Ascending aorta (tissue), 2 donors: ENCODE measurements around the gene HTR5A. TPM values are rescaled to one million over a fixed set of nuclear protein-coding genes. Genes with fewer than 3 reads are reported as not detected.
A peak's percentile ranks its signal among the peaks of the same experiment; 100 is the strongest.

ENCODE experiments used
- DNase-seq, 2 donors: peaks; one replicate each; pipeline ENCODE4 v3.0.0-alpha.2; 2019; ENCODE audit warnings: low spot score in 2 of 2
- H3K27ac ChIP-seq, 2 donors: fragments of 200-600 bp; sonication (generic); one replicate each; pipeline ENCODE4 v1.5.1; 2016 to 2017; ENCODE audit warnings: mild to moderate bottlenecking in 1 of 2
- H3K27me3 ChIP-seq: fragments of 200-600 bp; sonication (generic); one replicate; pipeline ENCODE4 v1.5.1; 2017
- H3K36me3 ChIP-seq, 2 donors: fragments of 200-600 bp; sonication (generic); one replicate each; pipeline ENCODE4 v1.5.1; 2016
- H3K4me1 ChIP-seq, 2 donors: fragments of 200-600 bp; sonication (generic); one replicate each; pipeline ENCODE4 v1.5.1; 2016 to 2017; ENCODE audit warnings: mild to moderate bottlenecking in 1 of 2
- H3K4me3 ChIP-seq, 2 donors: fragments of 200-600 bp; sonication (generic); one replicate each; pipeline ENCODE4 v1.5.1; 2016 to 2017; ENCODE audit warnings: mild to moderate bottlenecking in 1 of 2
- H3K9me3 ChIP-seq, 2 donors: fragments of 200-600 bp; sonication (generic); one replicate each; pipeline ENCODE4 v1.5.1; 2016
- intact Hi-C: fragments of 100-400 bp; cut with DNase I; formaldehyde crosslinking; loops from one replicate; pipeline ENCODE4 v1.15.1; 2023
- total RNA-seq: library from RNA; depleted of rRNA; stranded (reverse); fragments of >200 nt; gene quantifications from one replicate; pipeline ENCODE4 v1.1.0, GENCODE V29; 2016
- TF ChIP-seq, protein P1 (sequence below), 3 experiments: fragments of 200-600 bp in 2 of 3; fragments of 450-650 bp in 1 of 3; sonication (generic) in 2 of 3; IDR thresholded peaks; one replicate each; pipeline ENCODE4 v1.5.1; 2016 to 2019; ENCODE audit warnings: antibody characterized with exemption in 3 of 3, mild to moderate bottlenecking in 1 of 3, moderate library complexity in 1 of 3

HTR5A gene
- total RNA-seq, 1 donor from 2014 or later, result not detected

DNA sequence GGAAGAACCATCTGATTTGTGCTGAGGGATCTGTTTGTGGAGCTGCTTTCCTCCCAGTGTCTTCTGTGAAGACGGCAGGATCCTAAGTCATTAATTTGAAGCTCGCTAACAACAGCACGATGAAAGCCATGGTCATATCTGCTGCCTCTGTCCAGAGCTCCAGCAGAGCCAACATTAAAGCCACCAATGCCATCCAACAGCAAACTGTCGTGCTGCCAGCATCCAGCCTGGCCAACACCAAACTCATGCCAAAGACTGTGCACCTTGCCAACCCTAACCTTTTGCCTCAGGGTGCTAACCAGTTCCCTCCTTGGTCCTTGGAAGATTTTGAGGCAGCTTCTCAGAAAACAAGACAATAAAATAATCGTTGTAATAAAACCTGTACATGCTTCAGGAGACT lies 36.2 kb downstream of the HTR5A start:
- DNase-seq, result peak in 1 of 2 donors; percentile 31
- Histone ChIP-seq H3K4me3 (no peak overlapping the region), H3K27me3 (no peaks in the 10 kb centered on the region), H3K4me1 (no peaks in the 10 kb centered on the region), H3K36me3 (no peaks in the 10 kb centered on the region), H3K9me3 (no peaks in the 10 kb centered on the region), H3K27ac (no peak overlapping the region)
- TF ChIP-seq, protein P1, sequence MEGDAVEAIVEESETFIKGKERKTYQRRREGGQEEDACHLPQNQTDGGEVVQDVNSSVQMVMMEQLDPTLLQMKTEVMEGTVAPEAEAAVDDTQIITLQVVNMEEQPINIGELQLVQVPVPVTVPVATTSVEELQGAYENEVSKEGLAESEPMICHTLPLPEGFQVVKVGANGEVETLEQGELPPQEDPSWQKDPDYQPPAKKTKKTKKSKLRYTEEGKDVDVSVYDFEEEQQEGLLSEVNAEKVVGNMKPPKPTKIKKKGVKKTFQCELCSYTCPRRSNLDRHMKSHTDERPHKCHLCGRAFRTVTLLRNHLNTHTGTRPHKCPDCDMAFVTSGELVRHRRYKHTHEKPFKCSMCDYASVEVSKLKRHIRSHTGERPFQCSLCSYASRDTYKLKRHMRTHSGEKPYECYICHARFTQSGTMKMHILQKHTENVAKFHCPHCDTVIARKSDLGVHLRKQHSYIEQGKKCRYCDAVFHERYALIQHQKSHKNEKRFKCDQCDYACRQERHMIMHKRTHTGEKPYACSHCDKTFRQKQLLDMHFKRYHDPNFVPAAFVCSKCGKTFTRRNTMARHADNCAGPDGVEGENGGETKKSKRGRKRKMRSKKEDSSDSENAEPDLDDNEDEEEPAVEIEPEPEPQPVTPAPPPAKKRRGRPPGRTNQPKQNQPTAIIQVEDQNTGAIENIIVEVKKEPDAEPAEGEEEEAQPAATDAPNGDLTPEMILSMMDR (IDR thresholded peaks at IDR 0.05), result no peak
- intact Hi-C loops, result no loop called here

DNA sequence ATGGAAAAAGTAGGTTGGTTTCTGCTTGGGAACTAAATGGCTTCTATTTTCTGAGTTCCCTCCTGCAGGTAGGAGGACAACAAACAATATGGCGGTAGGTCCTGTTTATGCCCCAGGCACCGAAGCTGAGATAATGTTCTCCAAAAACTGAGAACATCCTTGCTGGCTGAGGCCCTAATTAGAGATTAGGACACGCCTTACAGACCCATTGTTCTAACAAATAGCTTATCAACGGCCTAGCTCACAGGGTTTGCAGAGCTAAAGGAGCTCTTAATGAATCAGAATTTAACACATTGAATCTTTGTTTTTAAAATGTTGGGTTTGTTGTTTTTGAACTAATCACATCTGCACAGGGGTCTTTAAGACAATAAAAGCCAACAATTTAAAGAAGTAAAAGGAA lies 37.0 kb downstream of the HTR5A start:
- no peaks in the 10 kb centered on the region for H3K9me3 ChIP-seq
- DNase-seq, result no peak
- no peak overlapping the region for H3K27ac ChIP-seq
- intact Hi-C loops, result no loop called here
- TF ChIP-seq, protein P1 (IDR thresholded peaks at IDR 0.05), result no peak
- no peaks in the 10 kb centered on the region for H3K4me1 ChIP-seq
- no peak overlapping the region for H3K4me3 ChIP-seq
- H3K36me3 ChIP-seq, result no peaks in the 10 kb centered on the region
- no peaks in the 10 kb centered on the region for H3K27me3 ChIP-seq

DNA sequence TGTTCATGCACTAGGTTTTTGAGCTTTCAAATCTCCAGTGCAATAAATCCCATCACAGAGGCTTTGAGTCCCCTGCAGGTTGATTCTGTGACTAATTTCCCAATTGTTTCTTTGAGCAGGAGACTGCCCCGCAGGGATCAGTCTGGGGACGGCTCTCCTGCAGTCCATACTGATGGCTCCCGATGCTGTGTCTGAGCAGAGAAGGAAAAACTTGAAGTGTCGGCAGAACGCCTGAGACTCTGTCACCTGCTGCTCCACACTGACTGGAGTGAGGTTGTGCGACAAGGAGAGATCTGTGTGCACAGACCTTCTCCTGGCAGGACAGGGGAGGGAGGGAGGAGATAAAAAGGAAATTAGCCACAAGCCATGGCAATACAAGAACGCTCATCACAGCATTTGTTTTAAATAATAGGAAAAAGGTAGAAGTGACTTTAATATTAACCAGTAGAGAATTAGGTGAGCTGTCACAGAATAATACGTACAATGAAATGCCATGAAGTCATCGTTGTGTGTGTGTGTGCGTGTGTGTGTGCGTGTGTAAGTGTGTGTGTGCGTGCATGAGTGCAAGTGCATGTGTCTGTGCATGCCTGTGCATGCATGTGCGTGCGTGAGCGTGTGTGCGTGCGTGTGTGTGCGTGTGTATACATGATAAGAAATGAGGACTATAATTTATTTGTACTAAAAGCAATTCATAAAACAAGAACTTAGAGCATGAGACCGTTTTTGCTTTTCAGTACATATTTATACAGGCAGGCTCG lies 38.2 kb downstream of the HTR5A start:
- Histone ChIP-seq H3K4me3 (no peak overlapping the region), H3K27ac (no peak overlapping the region), H3K4me1 (no peaks in the 10 kb centered on the region), H3K27me3 (no peaks in the 10 kb centered on the region), H3K36me3 (no peaks in the 10 kb centered on the region), H3K9me3 (no peaks in the 10 kb centered on the region)
- DNase-seq, result no peak
- TF ChIP-seq, protein P1 (IDR thresholded peaks at IDR 0.05), result no peak
- intact Hi-C loops, result no loop called here

DNA sequence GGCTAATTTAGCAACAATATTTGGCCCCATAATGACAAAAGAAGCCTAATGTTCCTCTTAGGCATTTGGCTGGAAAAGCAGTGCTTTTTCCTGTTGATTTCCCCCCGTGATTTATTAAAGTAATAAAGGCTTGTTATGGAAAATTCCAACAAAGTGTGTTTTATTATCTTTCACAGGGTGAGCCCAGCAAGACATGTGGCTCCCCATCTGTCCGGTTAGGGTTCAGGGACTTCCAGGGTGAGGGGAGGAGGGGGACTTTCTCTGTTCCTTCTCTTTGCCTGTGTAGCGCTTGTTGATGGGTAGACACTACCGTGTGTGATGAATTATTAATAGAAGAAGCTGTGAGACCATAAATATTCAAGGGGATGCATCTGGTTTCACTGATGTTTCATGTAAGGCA lies 39.0 kb downstream of the HTR5A start:
- DNase-seq, result no peak
- Histone ChIP-seq H3K4me1 (no peaks in the 10 kb centered on the region), H3K4me3 (no peak overlapping the region), H3K27ac (no peak overlapping the region), H3K27me3 (no peaks in the 10 kb centered on the region), H3K9me3 (no peaks in the 10 kb centered on the region), H3K36me3 (no peaks in the 10 kb centered on the region)
- TF ChIP-seq, protein P1 (IDR thresholded peaks at IDR 0.05), result no peak
- intact Hi-C loops, result no loop called here

DNA sequence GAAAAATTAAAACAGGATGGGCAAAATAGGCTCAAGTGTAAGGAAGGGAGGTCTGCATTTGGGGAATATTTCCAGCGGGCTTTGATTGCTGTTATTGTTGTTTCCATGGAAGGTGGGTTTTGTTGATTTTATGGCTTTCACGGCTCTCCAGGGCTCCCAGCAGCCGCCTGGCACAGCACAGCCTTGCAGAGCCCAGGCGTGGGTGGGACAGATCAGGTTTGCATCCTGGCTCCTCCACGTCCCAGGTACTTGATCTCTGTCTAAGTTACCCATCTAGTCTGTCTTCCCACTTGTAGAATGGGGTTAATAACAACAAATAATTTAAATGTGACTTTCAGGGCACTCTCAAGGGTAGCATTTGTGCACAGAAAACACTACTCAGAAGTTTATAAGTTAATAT lies 45.2 kb downstream of the HTR5A start:
- intact Hi-C loops, result no loop called here
- DNase-seq, result no peak
- TF ChIP-seq, protein P1 (IDR thresholded peaks at IDR 0.05), result no peak
- Histone ChIP-seq H3K4me3 (no peak overlapping the region), H3K27me3 (no peaks in the 10 kb centered on the region), H3K36me3 (no peaks in the 10 kb centered on the region), H3K9me3 (peaks cover 0 to 5% of the 10 kb centered on the region in 2 donors), H3K27ac (no peak overlapping the region), H3K4me1 (no peaks in the 10 kb centered on the region)
